A549 treated with ZK216348 at 1 μM for 4 hours (cell line): ENCODE measurements around the gene SCOC. TPM values are rescaled to one million over a fixed set of nuclear protein-coding genes. Genes with fewer than 3 reads are reported as not detected.

Experiments used
- total RNA-seq: library from RNA; stranded (reverse); fragments of 200-300 nt; extraction: Qiagen RNA extraction; gene quantifications from 5 replicates; pipeline ENCODE4 v1.2.3, GENCODE V29; 2022; ENCODE audit warnings: low read depth

Gene SCOC
- total RNA-seq = 9.1 to 35.9 TPM (median 30.2 TPM) in 5 replicates

GRCh38 chr4:140373328-140374129, at the start of gene SCOC:
SCOC (plus strand) TSS chr4:140373646; CDS start chr4:140379171, 5,525 bp downstream.

GRCh38 chr4:140427106-140427918, 53.9 kb downstream of the SCOC start, which contains the start of gene CLGN:
CLGN (minus strand) TSS chr4:140427648; CDS start chr4:140413078, 14,570 bp downstream.

Other genes with a start within 250 kb of the SCOC start
- 11.2 to 15.4 TPM (median 12.9 TPM) in 5 replicates for gene MAML3, start 219.5 kb upstream of the SCOC start, total RNA-seq
- 3.4 to 8.1 TPM (median 5.3 TPM) in 5 replicates for gene CLGN, start 54.0 kb downstream of the SCOC start, total RNA-seq
- not detected in 5 replicates for gene MGAT4D, start 124.6 kb downstream of the SCOC start, total RNA-seq
- 8.2 to 12.9 TPM (median 11.4 TPM) in 5 replicates for gene ELMOD2, start 150.5 kb downstream of the SCOC start, total RNA-seq
- gene UCP1, start 195.3 kb downstream of the SCOC start, total RNA-seq = 0.11 TPM in 1 of 5 replicates, not detected in the others